ENCODE measurements around the gene PTBP1. TPM values are rescaled to one million over a fixed set of nuclear protein-coding genes. Genes with fewer than 3 reads are reported as not detected.

Gene PTBP1
- total and polyA plus RNA-seq, 4 experiments from 2014 or later: 67.7 to 315 (median 246) TPM

DNA sequence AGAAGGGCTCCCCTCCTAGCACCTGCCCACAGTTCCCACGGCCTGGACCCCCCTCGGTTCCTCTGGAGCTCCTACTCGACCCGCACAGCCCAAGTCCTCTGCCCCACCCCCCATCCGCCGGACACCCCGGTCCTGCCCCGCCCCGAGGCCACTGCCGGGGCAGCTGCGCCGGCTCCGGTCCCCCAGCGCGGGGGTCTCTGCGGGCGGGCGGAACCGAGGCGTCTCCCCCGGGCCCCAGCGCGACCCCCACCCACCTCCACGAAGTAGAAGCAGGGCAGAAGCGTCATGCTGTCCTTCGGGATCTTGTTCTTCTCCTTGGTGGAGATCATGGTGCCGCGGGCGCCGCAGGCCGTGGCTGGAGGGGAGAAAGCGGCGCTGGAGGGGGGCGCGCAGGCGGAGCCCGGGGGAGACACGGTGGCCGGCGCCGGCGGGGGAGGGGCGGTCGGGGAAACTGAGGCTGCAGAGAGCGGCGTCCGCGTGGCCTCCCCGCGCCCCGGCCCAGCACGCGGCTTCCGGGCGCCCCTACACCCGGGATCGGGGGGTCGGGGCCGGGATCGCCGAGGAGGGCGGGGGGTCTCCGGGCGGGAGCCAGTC is 24.1 kb downstream of the PTBP1 start:
- no peak overlapping the region for H3K4me3 ChIP-seq (ENCODE audit: low read length in 2 of 2)
- intact Hi-C loops (cut with micrococcal nuclease): no loop called here
- Mint-ChIP-seq H3K36me3 (peaks cover 0 to 2% of the 10 kb centered on the region in 2 donors), H3K4me1 (peaks cover 0 to 3% (median 0%) of the 10 kb centered on the region in 4 donors), H3K27me3 (peaks cover 4 to 7% of the 10 kb centered on the region in 2 donors), H3K27ac (no peak overlapping the region), H3K4me3 (no peak overlapping the region), H3K9me3 (peaks cover 0 to 5% (median 0%) of the 10 kb centered on the region in 8 donors)
- H3K9me3 ChIP-seq (ENCODE audit: control insufficient read depth in 1 of 2, low read length in 2 of 2): no peaks in the 10 kb centered on the region
- POLR2A ChIA-PET (ENCODE audit: partially characterized antibody): no interaction called here
- H3K27me3 ChIP-seq (ENCODE audit: insufficient read depth, low read length): no peaks in the 10 kb centered on the region
- H3K4me1 ChIP-seq (ENCODE audit: insufficient read depth, low read length): no peaks in the 10 kb centered on the region
- no peak overlapping the region for H3K27ac ChIP-seq (ENCODE audit: low read depth, low read length)
- DNase-seq: no peak
- CTCF ChIA-PET (ENCODE audit: partially characterized antibody): no interaction called here
- no peaks in the 10 kb centered on the region for H3K36me3 ChIP-seq (ENCODE audit: insufficient read depth, low read length)

DNA sequence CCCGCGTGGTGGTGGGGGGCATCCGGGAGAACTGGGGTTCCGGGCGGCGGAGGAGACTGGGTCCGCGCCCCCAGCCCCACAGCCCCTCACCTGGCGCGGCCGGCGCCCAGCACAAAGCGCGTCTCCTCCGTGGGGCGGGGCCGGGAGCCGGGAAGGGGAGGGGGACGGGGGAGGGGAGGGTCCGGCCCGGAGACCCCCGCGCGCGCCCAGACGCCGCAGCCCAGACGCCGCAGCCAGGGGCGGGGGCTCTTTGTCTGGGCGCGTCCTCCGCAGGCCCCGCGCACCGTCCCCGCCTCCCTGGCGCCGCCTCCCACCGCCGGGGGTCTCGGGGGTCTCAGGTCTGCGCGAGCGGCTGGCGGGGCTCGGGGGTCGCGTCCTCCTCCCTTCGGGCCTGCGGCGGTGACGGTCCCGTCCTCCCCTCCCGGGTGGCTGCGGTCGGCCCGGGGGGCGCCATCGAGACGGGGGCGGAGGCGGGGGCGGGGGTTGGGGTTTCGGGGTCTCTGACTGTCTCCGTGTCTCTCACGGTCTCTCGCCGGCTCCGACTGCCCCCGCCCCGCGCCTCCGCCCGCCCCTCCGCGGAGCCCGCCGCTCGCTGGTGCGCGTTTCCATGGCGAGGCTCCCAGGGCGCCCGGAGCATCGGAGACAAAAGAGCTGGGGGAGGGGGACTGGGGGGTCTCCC is 24.7 kb downstream of the PTBP1 start, which contains the start of gene PLPPR3:
PLPPR3 (minus strand) TSS at position 131 of the 679 bp plus-strand sequence. CDS start 396 bp downstream, outside the sequence.
- H3K36me3 ChIP-seq (ENCODE audit: insufficient read depth, low read length): no peaks in the 10 kb centered on the region
- no peak within 1 kb of the TSS for H3K4me3 ChIP-seq (ENCODE audit: low read length in 2 of 2)
- H3K27ac ChIP-seq (ENCODE audit: low read depth, low read length): no peak within 1 kb of the TSS
- no peaks in the 10 kb centered on the region for H3K9me3 ChIP-seq (ENCODE audit: control insufficient read depth in 1 of 2, low read length in 2 of 2)
- peak within 1 kb of the TSS in 1 of 8 donors; percentile 6 for H3K4me3 Mint-ChIP-seq
- CTCF ChIA-PET (ENCODE audit: partially characterized antibody): no interaction called here
- no peaks in the 10 kb centered on the region for H3K36me3 Mint-ChIP-seq
- no peak for DNase-seq
- no peaks in the 10 kb centered on the region for H3K4me1 Mint-ChIP-seq
- intact Hi-C loops (cut with micrococcal nuclease): no loop called here
- H3K27me3 Mint-ChIP-seq: peaks cover 4 to 7% of the 10 kb centered on the region in 2 donors
- no peaks in the 10 kb centered on the region for H3K27me3 ChIP-seq (ENCODE audit: insufficient read depth, low read length)
- no peaks in the 10 kb centered on the region for H3K4me1 ChIP-seq (ENCODE audit: insufficient read depth, low read length)
- peaks cover 0 to 4% (median 0%) of the 10 kb centered on the region in 8 donors for H3K9me3 Mint-ChIP-seq
- POLR2A ChIA-PET (ENCODE audit: partially characterized antibody): no interaction called here
- peak within 1 kb of the TSS in 1 of 7 donors; percentile 57 for H3K27ac Mint-ChIP-seq

DNA sequence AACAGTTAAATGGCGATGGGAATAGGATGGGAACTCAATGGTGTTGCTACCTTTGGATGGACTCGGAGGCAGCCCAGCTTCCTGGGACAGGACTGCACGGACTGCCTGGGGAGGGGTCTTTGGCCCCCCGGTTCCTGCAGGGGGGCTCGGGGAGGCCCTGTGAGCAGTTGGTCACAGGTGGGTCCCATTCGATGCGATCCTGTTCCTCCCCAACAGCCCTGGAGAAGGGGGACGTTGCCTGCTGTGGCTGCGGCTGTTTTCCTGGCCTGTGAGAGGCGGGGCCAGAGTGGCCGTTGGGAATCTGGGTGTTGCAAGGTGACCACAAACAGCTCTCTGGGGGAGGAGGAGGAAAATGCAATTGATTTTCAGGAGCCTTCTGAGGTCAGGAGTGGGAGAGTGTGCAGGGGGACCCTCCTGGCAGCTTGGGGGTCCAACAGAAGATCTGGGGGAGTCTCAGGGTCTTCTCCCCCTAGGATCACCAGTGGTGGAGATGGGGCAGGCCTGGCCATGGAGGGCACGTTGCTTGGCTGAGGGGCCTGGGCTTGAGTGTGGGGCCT is 26.4 kb downstream of the PTBP1 start:
- CTCF ChIA-PET (ENCODE audit: partially characterized antibody): no interaction called here
- no peak overlapping the region for H3K4me3 Mint-ChIP-seq
- no peak for DNase-seq

DNA sequence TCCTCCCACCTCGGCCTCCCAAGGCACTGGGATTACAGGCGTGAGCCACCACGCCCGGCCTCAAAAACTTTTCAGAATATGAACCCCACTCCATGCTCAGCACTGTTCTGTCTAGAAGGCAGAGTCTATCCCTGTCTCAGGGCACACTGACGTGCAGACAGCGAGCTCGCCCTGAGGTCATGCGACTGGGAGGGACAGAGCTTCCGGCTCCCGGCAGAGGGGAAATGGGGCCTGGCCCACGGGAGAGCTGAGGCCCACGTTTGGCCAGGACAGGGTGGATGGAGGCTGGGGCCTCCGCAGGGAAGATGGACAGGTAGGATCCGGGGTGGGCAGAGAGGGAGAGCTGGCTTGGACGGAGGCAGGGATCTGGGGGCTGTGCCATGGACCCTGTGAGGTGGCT is 27.6 kb downstream of the PTBP1 start:
- Histone ChIP-seq H3K27me3 (ENCODE audit: insufficient read depth, low read length) (no peaks in the 10 kb centered on the region), H3K4me1 (ENCODE audit: insufficient read depth, low read length) (no peaks in the 10 kb centered on the region), H3K27ac (ENCODE audit: low read depth, low read length) (no peak overlapping the region), H3K4me3 (ENCODE audit: low read length in 2 of 2) (no peak overlapping the region), H3K36me3 (ENCODE audit: insufficient read depth, low read length) (no peaks in the 10 kb centered on the region), H3K9me3 (ENCODE audit: control insufficient read depth in 1 of 2, low read length in 2 of 2) (no peaks in the 10 kb centered on the region)
- intact Hi-C loops (cut with micrococcal nuclease): no loop called here
- ChIA-PET POLR2A (ENCODE audit: partially characterized antibody) (no interaction called here), CTCF (ENCODE audit: partially characterized antibody) (no interaction called here)
- Mint-ChIP-seq H3K4me1 (no peaks in the 10 kb centered on the region), H3K36me3 (no peaks in the 10 kb centered on the region), H3K27me3 (peaks cover 4 to 7% of the 10 kb centered on the region in 2 donors), H3K9me3 (no peaks in the 10 kb centered on the region), H3K27ac (no peak overlapping the region), H3K4me3 (no peak overlapping the region)
- no peak for DNase-seq

More for the DNA sequence above, 26.4 kb downstream of the PTBP1 start:
- H3K9me3 Mint-ChIP-seq: no peaks in the 10 kb centered on the region
- H3K36me3 ChIP-seq (ENCODE audit: insufficient read depth, low read length): no peaks in the 10 kb centered on the region
- H3K4me1 Mint-ChIP-seq: no peaks in the 10 kb centered on the region
- no peak overlapping the region for H3K4me3 ChIP-seq (ENCODE audit: low read length in 2 of 2)
- no peaks in the 10 kb centered on the region for H3K9me3 ChIP-seq (ENCODE audit: control insufficient read depth in 1 of 2, low read length in 2 of 2)
- H3K27me3 ChIP-seq (ENCODE audit: insufficient read depth, low read length): no peaks in the 10 kb centered on the region
- peaks cover 4 to 7% of the 10 kb centered on the region in 2 donors for H3K27me3 Mint-ChIP-seq
- H3K4me1 ChIP-seq (ENCODE audit: insufficient read depth, low read length): no peaks in the 10 kb centered on the region
- no peak overlapping the region for H3K27ac ChIP-seq (ENCODE audit: low read depth, low read length)
- no peaks in the 10 kb centered on the region for H3K36me3 Mint-ChIP-seq
- POLR2A ChIA-PET (ENCODE audit: partially characterized antibody): no interaction called here
- H3K27ac Mint-ChIP-seq: peak overlapping the region in 2 of 7 donors; percentile 12 to 57
- intact Hi-C loops (cut with micrococcal nuclease): no loop called here

DNA sequence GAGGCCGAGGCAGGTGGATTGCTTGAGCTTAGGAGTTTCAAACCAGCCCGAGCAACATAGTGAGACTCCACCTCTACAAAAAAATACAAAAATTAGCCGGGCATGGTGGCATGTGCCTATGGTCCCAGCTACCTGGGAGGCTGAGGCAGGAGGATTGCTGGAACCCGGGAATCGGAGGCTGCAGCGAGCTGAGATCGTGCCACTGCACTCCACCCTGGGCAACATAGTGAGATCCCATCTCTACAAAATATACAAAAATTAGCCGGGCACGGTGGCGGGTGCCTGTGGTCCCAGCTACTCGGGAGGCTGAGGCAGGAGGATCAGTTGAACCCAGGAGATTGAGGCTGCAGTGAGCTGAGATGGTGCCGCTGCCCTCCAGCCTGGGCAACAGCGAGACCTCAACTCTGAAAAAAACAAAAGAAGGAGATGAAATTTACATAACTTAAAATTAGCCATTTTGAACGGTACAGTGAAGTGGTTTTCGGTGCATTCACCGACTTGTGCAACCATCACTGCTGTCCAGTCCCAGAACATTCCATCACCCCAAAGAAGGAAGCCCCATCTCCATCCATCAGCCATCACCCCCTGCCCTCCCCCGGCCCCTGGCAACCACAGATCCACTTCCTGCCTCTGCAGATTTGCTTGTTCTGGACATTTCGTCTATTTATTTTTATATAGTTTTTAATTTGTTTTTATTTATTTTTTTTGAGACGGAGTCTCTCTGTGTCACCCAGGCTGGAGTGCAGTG is 28.8 kb downstream of the PTBP1 start:
- H3K4me3 ChIP-seq (ENCODE audit: low read length in 2 of 2): no peak overlapping the region
- Mint-ChIP-seq H3K4me1 (no peaks in the 10 kb centered on the region), H3K27me3 (peaks cover 4 to 7% of the 10 kb centered on the region in 2 donors), H3K27ac (no peak overlapping the region), H3K4me3 (no peak overlapping the region), H3K9me3 (no peaks in the 10 kb centered on the region), H3K36me3 (no peaks in the 10 kb centered on the region)
- intact Hi-C loops (cut with micrococcal nuclease): no loop called here
- ChIA-PET CTCF (ENCODE audit: partially characterized antibody) (no interaction called here), POLR2A (ENCODE audit: partially characterized antibody) (interaction anchor here (0.6 kb wide), 1 partner anchor 85 kb away, joined by 3 read pairs; no protein-coding TSS in a partner anchor)
- no peaks in the 10 kb centered on the region for H3K36me3 ChIP-seq (ENCODE audit: insufficient read depth, low read length)
- H3K27ac ChIP-seq (ENCODE audit: low read depth, low read length): no peak overlapping the region
- no peaks in the 10 kb centered on the region for H3K27me3 ChIP-seq (ENCODE audit: insufficient read depth, low read length)
- H3K4me1 ChIP-seq (ENCODE audit: insufficient read depth, low read length): no peaks in the 10 kb centered on the region
- H3K9me3 ChIP-seq (ENCODE audit: control insufficient read depth in 1 of 2, low read length in 2 of 2): no peaks in the 10 kb centered on the region
- DNase-seq: no peak

DNA sequence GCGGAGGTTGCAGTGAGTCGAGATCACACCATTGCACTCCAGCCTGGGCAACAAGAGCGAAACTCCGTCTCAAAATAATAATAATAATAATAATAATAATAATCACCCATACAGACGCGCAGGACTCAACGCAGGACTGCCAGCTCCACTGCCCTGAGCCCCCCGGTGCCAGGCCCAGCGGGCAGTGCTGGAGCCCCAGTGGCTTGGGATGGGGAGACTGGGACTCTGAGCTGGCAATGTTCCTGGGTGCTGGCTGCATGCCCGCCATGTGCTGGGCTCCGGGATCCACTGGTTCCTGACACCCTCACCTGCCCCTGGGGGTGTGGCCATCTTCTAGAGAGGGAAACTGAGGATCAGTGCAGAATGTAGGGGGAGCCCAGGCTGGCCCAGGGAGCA is 30.1 kb downstream of the PTBP1 start:
- CTCF ChIA-PET (ENCODE audit: partially characterized antibody): no interaction called here
- H3K4me3 Mint-ChIP-seq: no peak overlapping the region
- no peak overlapping the region for H3K27ac ChIP-seq (ENCODE audit: low read depth, low read length)
- no peaks in the 10 kb centered on the region for H3K27me3 ChIP-seq (ENCODE audit: insufficient read depth, low read length)
- H3K27me3 Mint-ChIP-seq: peaks cover 4 to 7% of the 10 kb centered on the region in 2 donors
- H3K27ac Mint-ChIP-seq: no peak overlapping the region
- H3K4me1 Mint-ChIP-seq: no peaks in the 10 kb centered on the region
- H3K9me3 Mint-ChIP-seq: no peaks in the 10 kb centered on the region
- H3K4me3 ChIP-seq (ENCODE audit: low read length in 2 of 2): no peak overlapping the region
- H3K4me1 ChIP-seq (ENCODE audit: insufficient read depth, low read length): no peaks in the 10 kb centered on the region
- intact Hi-C loops (cut with micrococcal nuclease): no loop called here
- POLR2A ChIA-PET (ENCODE audit: partially characterized antibody): no interaction called here
- no peaks in the 10 kb centered on the region for H3K9me3 ChIP-seq (ENCODE audit: control insufficient read depth in 1 of 2, low read length in 2 of 2)
- no peak for DNase-seq
- H3K36me3 Mint-ChIP-seq: no peaks in the 10 kb centered on the region
- no peaks in the 10 kb centered on the region for H3K36me3 ChIP-seq (ENCODE audit: insufficient read depth, low read length)

DNA sequence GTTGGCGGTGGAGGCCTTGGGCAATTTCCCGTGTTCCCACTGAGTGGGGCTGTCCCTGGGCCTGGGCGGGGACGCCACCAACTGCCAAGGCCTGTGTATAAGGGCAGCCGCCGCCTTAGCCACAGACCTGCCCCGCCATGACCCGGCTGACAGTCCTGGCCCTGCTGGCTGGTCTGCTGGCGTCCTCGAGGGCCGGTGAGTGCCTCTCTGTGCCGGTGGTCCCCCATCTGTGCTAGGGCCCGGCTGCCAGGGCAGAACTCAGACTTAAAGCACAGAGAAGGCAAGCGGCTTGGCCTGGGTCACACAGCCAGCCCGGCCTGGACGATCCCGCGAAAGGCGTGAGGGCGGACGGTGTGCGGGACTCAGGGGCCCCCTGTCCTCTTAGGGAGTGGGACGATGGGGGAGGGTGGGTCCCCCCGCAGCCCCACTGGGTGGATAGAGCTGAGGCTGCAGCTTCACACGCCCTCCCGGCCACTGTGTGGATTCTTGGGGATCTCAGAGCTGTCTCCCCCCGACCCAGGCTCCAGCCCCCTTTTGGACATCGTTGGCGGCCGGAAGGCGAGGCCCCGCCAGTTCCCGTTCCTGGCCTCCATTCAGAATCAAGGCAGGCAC is 30.6 kb downstream of the PTBP1 start, which contains the start of gene AZU1:
AZU1 (plus strand) TSS at position 128 of the 612 bp plus-strand sequence; CDS start at position 138, 10 bp downstream.
- no peaks in the 10 kb centered on the region for H3K27me3 ChIP-seq (ENCODE audit: insufficient read depth, low read length)
- H3K27ac ChIP-seq (ENCODE audit: low read depth, low read length): no peak within 1 kb of the TSS
- Mint-ChIP-seq H3K27me3 (peaks cover 4 to 5% of the 10 kb centered on the region in 2 donors), H3K36me3 (no peaks in the 10 kb centered on the region), H3K9me3 (no peaks in the 10 kb centered on the region), H3K4me1 (no peaks in the 10 kb centered on the region), H3K4me3 (no peak within 1 kb of the TSS), H3K27ac (no peak within 1 kb of the TSS)
- intact Hi-C loops (cut with micrococcal nuclease): no loop called here
- ChIA-PET POLR2A (ENCODE audit: partially characterized antibody) (no interaction called here), CTCF (ENCODE audit: partially characterized antibody) (no interaction called here)
- no peaks in the 10 kb centered on the region for H3K9me3 ChIP-seq (ENCODE audit: control insufficient read depth in 1 of 2, low read length in 2 of 2)
- no peak within 1 kb of the TSS for H3K4me3 ChIP-seq (ENCODE audit: low read length in 2 of 2)
- no peaks in the 10 kb centered on the region for H3K36me3 ChIP-seq (ENCODE audit: insufficient read depth, low read length)
- no peaks in the 10 kb centered on the region for H3K4me1 ChIP-seq (ENCODE audit: insufficient read depth, low read length)
- no peak for DNase-seq
